IMR-90 (cell line): ENCODE results near the gene TUBGCP6. TPM values are rescaled to one million over a fixed set of nuclear protein-coding genes. Genes with fewer than 3 reads are reported as not detected.
A peak's percentile ranks its signal among the peaks of the same experiment; 100 is the strongest.

Experiments used
- ATAC-seq: fragments of 200-7000 bp; cut with Tn5 transposase; 2 replicates; pipeline ENCODE4 v1.9.1; 2020; ENCODE audit warnings: low read depth, mild to moderate bottlenecking, moderate library complexity
- BruUV-seq: library from RNA; stranded (reverse); fragments of 400-500 nt; replicated peaks from 2 replicates; lab custom pipeline; 2021; lab: Mats Ljungman, UMichigan
- CTCF ChIA-PET: fragments of 300-600 bp; formaldehyde crosslinking; extraction: SDS; loops from one replicate; lab custom pipeline; 2021; ENCODE audit warnings: antibody characterized with exemption; lab: Yijun Ruan, JAX
- POLR2A ChIA-PET: fragments of 300-600 bp; sonication (Branson Sonifier 250); formaldehyde crosslinking; loops from one replicate; lab custom pipeline; 2022; ENCODE audit warnings: antibody characterized with exemption; ENCODE audit not compliant: unreplicated experiment; lab: Charles Lee
- DNase-seq: peaks from one replicate; pipeline ENCODE4 v3.0.0; 2013
- H2AFZ ChIP-seq: replicated peaks from 2 replicates; pipeline ENCODE3; 2013; ENCODE audit warnings: low read length, mild to moderate bottlenecking; ENCODE audit not compliant: poor library complexity
- H2AK5ac ChIP-seq: 2 replicates; pipeline ENCODE4 v1.6.1; 2013; ENCODE audit warnings: low read depth, low read length, inconsistent platforms
- H2AK9ac ChIP-seq: replicated peaks from 2 replicates; pipeline ENCODE3; 2013; ENCODE audit warnings: mild to moderate bottlenecking, low read depth, low read length, moderate library complexity; ENCODE audit not compliant: poor library complexity
- H2BK120ac ChIP-seq: 2 replicates; pipeline ENCODE4 v1.6.1; 2013; ENCODE audit warnings: low read depth, low read length, inconsistent platforms
- H2BK15ac ChIP-seq: 3 replicates; pipeline ENCODE4 v1.6.1; 2013; ENCODE audit warnings: low read depth, low read length, inconsistent platforms
- H2BK20ac ChIP-seq: 2 replicates; pipeline ENCODE4 v1.6.1; 2013; ENCODE audit warnings: low read depth, mild to moderate bottlenecking, inconsistent platforms, low read length, moderate library complexity
- H2BK5ac ChIP-seq: 2 replicates; pipeline ENCODE4 v1.6.1; 2013; ENCODE audit warnings: mild to moderate bottlenecking, low read depth, low read length, inconsistent platforms; ENCODE audit not compliant: poor library complexity, severe bottlenecking
- H3K14ac ChIP-seq: replicated peaks from 2 replicates; pipeline ENCODE4 v1.6.1; 2013; ENCODE audit warnings: low read depth, low read length, inconsistent platforms
- H3K18ac ChIP-seq: 2 replicates; pipeline ENCODE4 v1.6.1; 2013; ENCODE audit warnings: low read depth, low read length, control low read depth
- H3K23ac ChIP-seq: 2 replicates; pipeline ENCODE4 v1.6.1; 2013; ENCODE audit warnings: low read depth, low read length, inconsistent platforms
- H3K27ac ChIP-seq: 2 replicates; pipeline ENCODE4 v1.5.1; 2013; ENCODE audit warnings: mild to moderate bottlenecking, control low read depth, low read length; ENCODE audit not compliant: insufficient read depth
- H3K27me3 ChIP-seq: 2 replicates; pipeline ENCODE4 v1.6.1; 2013; ENCODE audit warnings: low read length; ENCODE audit not compliant: control insufficient read depth, insufficient read depth
- H3K36me3 ChIP-seq: 2 replicates; pipeline ENCODE4 v1.6.1; 2013; ENCODE audit warnings: low read length, mixed read lengths; ENCODE audit not compliant: control insufficient read depth, insufficient read depth
- H3K4ac ChIP-seq: 2 replicates; pipeline ENCODE4 v1.6.1; 2013; ENCODE audit warnings: low read depth, low read length, inconsistent platforms
- H3K4me1 ChIP-seq: 2 replicates; pipeline ENCODE4 v1.6.1; 2013; ENCODE audit warnings: low read length, mixed read lengths; ENCODE audit not compliant: control insufficient read depth, insufficient read depth
- H3K4me2 ChIP-seq: 2 replicates; pipeline ENCODE4 v1.6.1; 2013; ENCODE audit warnings: low read depth, mild to moderate bottlenecking, control low read depth, low read length, moderate library complexity
- H3K4me3 ChIP-seq: 2 replicates; pipeline ENCODE4 v1.5.1; 2013; ENCODE audit warnings: low read depth, mild to moderate bottlenecking, control low read depth, low read length, moderate library complexity; ENCODE audit not compliant: insufficient read depth
- H3K56ac ChIP-seq: 2 replicates; pipeline ENCODE4 v1.6.1; 2013; ENCODE audit warnings: low read length, inconsistent platforms; ENCODE audit not compliant: insufficient read depth; ENCODE audit errors: extremely low read depth
- H3K79me1 ChIP-seq, 2 experiments: 2 replicates each; pipeline ENCODE4 v1.6.1; 2013; ENCODE audit warnings: low read length in 2 of 2, inconsistent platforms in 1 of 2, low read depth in 1 of 2
- H3K9ac ChIP-seq: 2 replicates; pipeline ENCODE4 v1.6.1; 2013; ENCODE audit warnings: low read depth, low read length, control low read depth
- H3K9me1 ChIP-seq: 2 replicates; pipeline ENCODE4 v1.6.1; 2013; ENCODE audit warnings: low read length, inconsistent platforms; ENCODE audit not compliant: insufficient read depth
- H3K9me3 ChIP-seq: 2 replicates; pipeline ENCODE4 v1.6.1; 2013; ENCODE audit warnings: low read length; ENCODE audit not compliant: control insufficient read depth, insufficient read depth
- H4K20me1 ChIP-seq: 2 replicates; pipeline ENCODE4 v1.6.1; 2013; ENCODE audit warnings: low read length, inconsistent platforms; ENCODE audit not compliant: insufficient read depth
- H4K5ac ChIP-seq: 2 replicates; pipeline ENCODE4 v1.6.1; 2013; ENCODE audit warnings: mild to moderate bottlenecking, low read depth, low read length, control low read depth
- H4K8ac ChIP-seq, 2 experiments: 2 replicates each; pipeline ENCODE4 v1.6.1; 2013; ENCODE audit warnings: low read depth in 2 of 2, low read length in 2 of 2, control low read depth in 1 of 2, inconsistent platforms in 1 of 2
- H4K91ac ChIP-seq: 2 replicates; pipeline ENCODE4 v1.6.1; 2013; ENCODE audit warnings: low read depth, low read length, inconsistent platforms; ENCODE audit not compliant: insufficient read depth
- BHLHE40 ChIP-seq: fragments of 150-350 bp; IDR thresholded peaks from 2 replicates; pipeline ENCODE4 v1.6.1; 2016; ENCODE audit warnings: mild to moderate bottlenecking, low read depth, low read length
- CEBPB ChIP-seq: IDR thresholded peaks from 2 replicates; pipeline ENCODE4 v1.6.1; 2012; ENCODE audit warnings: low read depth, low read length, improper control_type of control experiment
- CTCF ChIP-seq: conservative IDR thresholded peaks from 2 replicates; pipeline ENCODE4 v1.5.1; 2012; ENCODE audit warnings: mild to moderate bottlenecking, low read depth, low read length, improper control_type of control experiment
- FOS ChIP-seq: fragments of 150-350 bp; IDR thresholded peaks from 2 replicates; pipeline ENCODE4 v1.6.1; 2016; ENCODE audit warnings: low read depth, low read length
- MAFK ChIP-seq: IDR thresholded peaks from 2 replicates; pipeline ENCODE4 v1.6.1; 2012; ENCODE audit warnings: low read depth, low read length, improper control_type of control experiment
- MAZ ChIP-seq: IDR thresholded peaks from 2 replicates; pipeline ENCODE4 v1.6.1; 2012; ENCODE audit warnings: low read depth, mild to moderate bottlenecking, low read length, improper control_type of control experiment, moderate library complexity, borderline replicate concordance
- MXI1 ChIP-seq: IDR thresholded peaks from 2 replicates; pipeline ENCODE4 v1.6.1; 2012; ENCODE audit warnings: low read depth, mild to moderate bottlenecking, low read length, moderate library complexity, borderline replicate concordance
- NFE2L2 ChIP-seq: fragments of 150-350 bp; IDR thresholded peaks from 2 replicates; pipeline ENCODE4 v1.6.1; 2016; ENCODE audit warnings: low read depth, mild to moderate bottlenecking, low read length
- POLR2A ChIP-seq: IDR thresholded peaks from 2 replicates; pipeline ENCODE4 v1.6.1; 2012; ENCODE audit warnings: mild to moderate bottlenecking, low read depth, low read length
- RAD21 ChIP-seq: IDR thresholded peaks from 2 replicates; pipeline ENCODE4 v1.6.1; 2012; ENCODE audit warnings: low read length, improper control_type of control experiment
- RCOR1 ChIP-seq: IDR thresholded peaks from 2 replicates; pipeline ENCODE4 v1.6.1; 2012; ENCODE audit warnings: mild to moderate bottlenecking, low read length, improper control_type of control experiment; ENCODE audit not compliant: insufficient replicate concordance
- RFX5 ChIP-seq: IDR thresholded peaks from 2 replicates; pipeline ENCODE4 v1.8.0; 2012; ENCODE audit warnings: low read depth, mild to moderate bottlenecking, low read length, moderate library complexity
- SMC3 ChIP-seq: fragments of 150-350 bp; IDR thresholded peaks from 2 replicates; pipeline ENCODE4 v1.6.1; 2016; ENCODE audit warnings: low read depth, mild to moderate bottlenecking, antibody characterized with exemption, low read length, moderate library complexity
- USF2 ChIP-seq: fragments of 150-350 bp; IDR thresholded peaks from 2 replicates; pipeline ENCODE4 v1.6.1; 2017; ENCODE audit warnings: mild to moderate bottlenecking, antibody characterized with exemption, low read length, low read depth
- WGBS, 2 experiments: methylation state at CpG; one replicate each; pipeline versions ENCODE4 v1.1.5 to v1.1.7; 2013; ENCODE audit warnings: missing lambda C conversion rate in 2 of 2; ENCODE audit not compliant: insufficient read length in 1 of 2; ENCODE audit errors: extremely low coverage in 2 of 2; 5-methylcytosine and 5-hydroxymethylcytosine counted together
- dilution Hi-C: fragments of 300-500 bp; cut with HindIII; formaldehyde crosslinking; loops from one replicate; pipeline ENCODE4 v1.14.3; 2018; ENCODE audit warnings: low sequenced_read_pairs; ENCODE audit not compliant: unreplicated experiment
- in situ Hi-C: fragments of 300-500 bp; cut with MboI; formaldehyde crosslinking; loops from 3 replicates; pipeline ENCODE4 v1.14.3; 2019; ENCODE audit warnings: low sequenced_read_pairs, inconsistent platforms, mixed read lengths
- intact Hi-C: fragments of 100-400 bp; cut with micrococcal nuclease; formaldehyde crosslinking; loops from 2 replicates; pipeline ENCODE4 v1.10.0; 2022
- polyA plus RNA-seq, 3 experiments: library from polyadenylated mRNA; depleted of rRNA; stranded (reverse); fragments of >200 nt; gene quantifications; 2 replicates each; pipeline ENCODE4 v1.2.3, GENCODE V29; 2012; ENCODE audit warnings: low replicate concordance in 1 of 3
- total RNA-seq: library from RNA; depleted of rRNA; stranded (reverse); fragments of >200 nt; gene quantifications from 2 replicates; pipeline ENCODE4 v1.2.3, GENCODE V29; 2012
- TF ChIP-seq, protein P1 (sequence below): fragments of 150-350 bp; IDR thresholded peaks from 2 replicates; pipeline ENCODE4 v1.6.1; 2016; ENCODE audit warnings: low read depth, mild to moderate bottlenecking, low read length, moderate library complexity, borderline replicate concordance

TUBGCP6 gene
- total and polyA plus RNA-seq, 2 of the 4 experiments (the other 2 are of a cell fraction) = 10.8 to 28.6 TPM

- no peak overlapping the region for H2AK5ac ChIP-seq
- H3K9ac ChIP-seq = no peak overlapping the region
- ChIA-PET POLR2A (no interaction called here), CTCF (no interaction called here)
- no peak overlapping the region for H3K18ac ChIP-seq
- H4K8ac ChIP-seq = no peak overlapping the region
- H4K91ac ChIP-seq = no peak overlapping the region
- ATAC-seq = no peak
- dilution Hi-C loops (no loop called here), intact Hi-C loops (loop anchor here (10.0 kb wide), 1 partner anchor 231 kb away; no protein-coding TSS in a partner anchor), in situ Hi-C loops (loop anchor here (25.0 kb wide), 1 partner anchor 394 kb away; no protein-coding TSS in a partner anchor)
- H3K4me2 ChIP-seq = no peak overlapping the region
- 0 out of 2 replicates have a peak, but pooled peaks cover 2% of the 10 kb centered on the region for H3K9me1 ChIP-seq
- no peak overlapping the region for H3K4me3 ChIP-seq
- peak overlapping the region; percentile 44 for H2AFZ ChIP-seq
- H2BK15ac ChIP-seq = no peak overlapping the region
- H3K56ac ChIP-seq = no peak overlapping the region
- H3K27me3 ChIP-seq = no peaks in the 10 kb centered on the region
- BruUV-seq = no TSS peak
- H2BK120ac ChIP-seq = no peak overlapping the region
- no peak overlapping the region for H3K14ac ChIP-seq
- H2BK5ac ChIP-seq = no peak overlapping the region
- H3K4ac ChIP-seq = no peak overlapping the region
- H2BK20ac ChIP-seq = no peak overlapping the region
- peaks cover 39% of the 10 kb centered on the region for H4K20me1 ChIP-seq
- H3K27ac ChIP-seq = no peak overlapping the region
- no peak overlapping the region for H3K23ac ChIP-seq
- no peak for DNase-seq
- H3K9me3 ChIP-seq = no peaks in the 10 kb centered on the region
- H3K36me3 ChIP-seq = peaks cover 33% of the 10 kb centered on the region
- H3K79me1 ChIP-seq = peaks cover 34 to 74% of the 10 kb centered on the region in 2 experiments
- H2AK9ac ChIP-seq = no peak overlapping the region
- no peak overlapping the region for H4K5ac ChIP-seq
- 95% methylated on average over 26 of the region's 45 CpGs; no CpG with 5 or more reads in 1 of the 2 experiments for WGBS, 2 experiments
- H3K4me1 ChIP-seq = peaks cover 4% of the 10 kb centered on the region; the same call in 1 of the 2 replicates
- TF ChIP-seq POLR2A (no peak), MAZ (no peak), MXI1 (no peak), SMC3 (no peak), CEBPB (no peak), BHLHE40 (no peak), RAD21 (no peak), CTCF (no peak), FOS (no peak), RCOR1 (no peak), USF2 (no peak), NFE2L2 (no peak), RFX5 (no peak), MAFK (no peak)
- TF ChIP-seq, protein P1, sequence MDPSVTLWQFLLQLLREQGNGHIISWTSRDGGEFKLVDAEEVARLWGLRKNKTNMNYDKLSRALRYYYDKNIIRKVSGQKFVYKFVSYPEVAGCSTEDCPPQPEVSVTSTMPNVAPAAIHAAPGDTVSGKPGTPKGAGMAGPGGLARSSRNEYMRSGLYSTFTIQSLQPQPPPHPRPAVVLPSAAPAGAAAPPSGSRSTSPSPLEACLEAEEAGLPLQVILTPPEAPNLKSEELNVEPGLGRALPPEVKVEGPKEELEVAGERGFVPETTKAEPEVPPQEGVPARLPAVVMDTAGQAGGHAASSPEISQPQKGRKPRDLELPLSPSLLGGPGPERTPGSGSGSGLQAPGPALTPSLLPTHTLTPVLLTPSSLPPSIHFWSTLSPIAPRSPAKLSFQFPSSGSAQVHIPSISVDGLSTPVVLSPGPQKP = no peak
Observed at GRCh38 chr22:50205781-50206569, 38.8 kb downstream of the TUBGCP6 start.
